ENCODE data around the gene CHST11. TPM values are rescaled to one million over a fixed set of nuclear protein-coding genes. Genes with fewer than 3 reads are reported as not detected.

The CHST11 gene
- total and polyA plus RNA-seq, 2 donors from 2014 or later: 2.0 to 23.3 TPM

- TF ChIP-seq CTCF (IDR thresholded peaks at IDR 0.05; ENCODE audit: borderline replicate concordance, extremely low read depth, insufficient read depth): no peak
- intact Hi-C loops (cut with DNase I): no loop called here
- no peaks in the 10 kb centered on the region for H3K27me3 ChIP-seq (ENCODE audit: control insufficient read depth, insufficient read depth, low read length)
Observed at GRCh38 chr12:104420868-104421267, 35.9 kb upstream of the CHST11 start.

GRCh38 chr12:104421343-104421742 is 35.4 kb upstream of the CHST11 start:
- H3K36me3 ChIP-seq (ENCODE audit: control insufficient read depth in 2 of 3, insufficient read depth in 3 of 3, low read length in 3 of 3): no peaks in the 10 kb centered on the region
- H3K9me3 ChIP-seq (ENCODE audit: control insufficient read depth in 2 of 3, insufficient read depth in 1 of 3, low read length in 3 of 3): no peaks in the 10 kb centered on the region
- FAIRE-seq (no peak), DNase-seq (no peak)
- no peak overlapping the region for H3K9ac ChIP-seq (ENCODE audit: low read length in 3 of 3)
- H3K4me1 ChIP-seq (ENCODE audit: control insufficient read depth in 2 of 3, insufficient read depth in 2 of 3, low read depth in 1 of 3, low read length in 3 of 3): no peaks in the 10 kb centered on the region
- intact Hi-C loops (cut with DNase I): no loop called here
- no peaks in the 10 kb centered on the region for H3K27me3 ChIP-seq (ENCODE audit: control insufficient read depth, insufficient read depth, low read length)
- no peak for TF ChIP-seq CTCF (IDR thresholded peaks at IDR 0.05; ENCODE audit: borderline replicate concordance, extremely low read depth, insufficient read depth)
- H3K27ac ChIP-seq (ENCODE audit: low read depth in 2 of 2, low read length in 2 of 2): no peak overlapping the region
- H3K4me3 ChIP-seq (ENCODE audit: low read length in 3 of 3): no peak overlapping the region

More at GRCh38 chr12:104420868-104421267, 35.9 kb upstream of the CHST11 start:
- no peak for DNase-seq
- H3K9me3 ChIP-seq (ENCODE audit: control insufficient read depth in 2 of 3, insufficient read depth in 1 of 3, low read length in 3 of 3): no peaks in the 10 kb centered on the region
- no peak overlapping the region for H3K4me3 ChIP-seq (ENCODE audit: low read length in 3 of 3)
- H3K9ac ChIP-seq (ENCODE audit: low read length in 3 of 3): no peak overlapping the region
- no peaks in the 10 kb centered on the region for H3K36me3 ChIP-seq (ENCODE audit: control insufficient read depth in 2 of 3, insufficient read depth in 3 of 3, low read length in 3 of 3)
- FAIRE-seq: no peak
- H3K4me1 ChIP-seq (ENCODE audit: control insufficient read depth in 2 of 3, insufficient read depth in 2 of 3, low read depth in 1 of 3, low read length in 3 of 3): no peaks in the 10 kb centered on the region
- no peak overlapping the region for H3K27ac ChIP-seq (ENCODE audit: low read depth in 2 of 2, low read length in 2 of 2)

- H3K9me3 ChIP-seq (ENCODE audit: control insufficient read depth in 2 of 3, insufficient read depth in 1 of 3, low read length in 3 of 3): no peaks in the 10 kb centered on the region
- FAIRE-seq (no peak), DNase-seq (no peak)
- TF ChIP-seq CTCF (IDR thresholded peaks at IDR 0.05; ENCODE audit: borderline replicate concordance, extremely low read depth, insufficient read depth): no peak
- H3K9ac ChIP-seq (ENCODE audit: low read length in 3 of 3): no peak overlapping the region
- H3K4me1 ChIP-seq (ENCODE audit: control insufficient read depth in 2 of 3, insufficient read depth in 2 of 3, low read depth in 1 of 3, low read length in 3 of 3): no peaks in the 10 kb centered on the region
- H3K36me3 ChIP-seq (ENCODE audit: control insufficient read depth in 2 of 3, insufficient read depth in 3 of 3, low read length in 3 of 3): no peaks in the 10 kb centered on the region
- H3K27ac ChIP-seq (ENCODE audit: low read depth in 2 of 2, low read length in 2 of 2): no peak overlapping the region
- no peaks in the 10 kb centered on the region for H3K27me3 ChIP-seq (ENCODE audit: control insufficient read depth, insufficient read depth, low read length)
- intact Hi-C loops (cut with DNase I): no loop called here
- H3K4me3 ChIP-seq (ENCODE audit: low read length in 3 of 3): no peak overlapping the region
Observed at GRCh38 chr12:104422441-104422840, 34.3 kb upstream of the CHST11 start.

- no peak overlapping the region for H3K27ac ChIP-seq (ENCODE audit: low read depth in 2 of 2, low read length in 2 of 2)
- DNase-seq: no peak
- H3K27me3 ChIP-seq (ENCODE audit: control insufficient read depth, insufficient read depth, low read length): no peaks in the 10 kb centered on the region
- intact Hi-C loops (cut with DNase I): no loop called here
- FAIRE-seq: no peak
- H3K4me1 ChIP-seq (ENCODE audit: control insufficient read depth in 2 of 3, insufficient read depth in 2 of 3, low read depth in 1 of 3, low read length in 3 of 3): no peaks in the 10 kb centered on the region
- H3K9ac ChIP-seq (ENCODE audit: low read length in 3 of 3): no peak overlapping the region
- H3K4me3 ChIP-seq (ENCODE audit: low read length in 3 of 3): no peak overlapping the region
- TF ChIP-seq CTCF (IDR thresholded peaks at IDR 0.05; ENCODE audit: borderline replicate concordance, extremely low read depth, insufficient read depth): no peak
- no peaks in the 10 kb centered on the region for H3K36me3 ChIP-seq (ENCODE audit: control insufficient read depth in 2 of 3, insufficient read depth in 3 of 3, low read length in 3 of 3)
- no peaks in the 10 kb centered on the region for H3K9me3 ChIP-seq (ENCODE audit: control insufficient read depth in 2 of 3, insufficient read depth in 1 of 3, low read length in 3 of 3)
Observed at GRCh38 chr12:104423273-104423672, 33.5 kb upstream of the CHST11 start.
